HCT116 (cell line): ENCODE data around the gene OTOP2. TPM values are rescaled to one million over a fixed set of nuclear protein-coding genes. Genes with fewer than 3 reads are reported as not detected.

Experiments used
- ATAC-seq: fragments of 200-7000 bp; cut with Tn5 transposase; 2 replicates; pipeline ENCODE4 v1.9.1; 2020; ENCODE audit warnings: mild to moderate bottlenecking, moderate library complexity
- BruUV-seq: library from RNA; stranded (reverse); fragments of 400-500 nt; replicated peaks from 2 replicates; lab custom pipeline; 2021; lab: Mats Ljungman, UMichigan
- CTCF ChIA-PET: fragments of 300-600 bp; sonication (Branson Sonifier 250); formaldehyde crosslinking; loops from one replicate; lab custom pipeline; 2021; ENCODE audit warnings: antibody characterized with exemption; lab: Charles Lee
- POLR2A ChIA-PET: fragments of 300-600, 350-600 bp; sonication (Branson Sonifier 250); formaldehyde crosslinking; loops from one replicate; lab custom pipeline; 2021; ENCODE audit warnings: antibody characterized with exemption; lab: Charles Lee
- RAD21 ChIA-PET, 2 experiments: fragments of 300-600 bp; sonication (Branson Sonifier 250); formaldehyde crosslinking; loops; one replicate each; lab custom pipeline; 2023; ENCODE audit warnings: low total read pairs in 2 of 2; ENCODE audit not compliant: uncharacterized antibody in 2 of 2, unreplicated experiment in 2 of 2, low non-redundant PET in 1 of 2; lab: Charles Lee
- DNase-seq: peaks from one replicate; pipeline ENCODE4 v3.0.0-alpha.2; 2010; ENCODE audit warnings: low read depth, low spot score
- H2AFZ ChIP-seq: fragments of 200-600 bp; shearing (Covaris generic), sonication (generic); 2 replicates; pipeline ENCODE4 v1.6.1; 2017; ENCODE audit warnings: low read depth, mixed run types, mixed read lengths, antibody characterized with exemption, low read length; ENCODE audit not compliant: poor library complexity, severe bottlenecking
- H3K27ac ChIP-seq: 2 replicates; pipeline ENCODE4 v1.5.1; 2012; ENCODE audit warnings: low read depth, low read length
- H3K27me3 ChIP-seq: fragments of 200-600 bp; sonication (generic); 2 replicates; pipeline ENCODE4 v1.6.1; 2016; ENCODE audit warnings: mixed run types, low read length, mixed read lengths; ENCODE audit not compliant: insufficient read depth
- H3K36me3 ChIP-seq, 2 experiments: fragments of 200-500 bp in 1 of 2; fragments of 200-600 bp in 1 of 2; sonication (Bioruptor generic) in 1 of 2; sonication (generic) in 1 of 2; 2 replicates each; pipeline versions ENCODE4 v1.5.1 to v1.6.1; 2014 to 2016; ENCODE audit warnings: low read length in 2 of 2, inconsistent platforms in 1 of 2, mixed read lengths in 1 of 2, mixed run types in 1 of 2; ENCODE audit not compliant: insufficient read depth in 2 of 2, control insufficient read depth in 1 of 2
- H3K4me1 ChIP-seq, 2 experiments: fragments of 200-600 bp in 1 of 2; sonication (generic) in 1 of 2; 2 replicates each; pipeline versions ENCODE4 v1.5.1 to v1.6.1; 2012 to 2017; ENCODE audit warnings: low read length in 2 of 2, inconsistent platforms in 1 of 2, mild to moderate bottlenecking in 1 of 2, mixed read lengths in 1 of 2, mixed run types in 1 of 2, moderate library complexity in 1 of 2; ENCODE audit not compliant: insufficient read depth in 2 of 2, control insufficient read depth in 1 of 2
- H3K4me2 ChIP-seq: fragments of 200-600 bp; sonication (generic); 2 replicates; pipeline ENCODE4 v1.6.1; 2017; ENCODE audit warnings: mixed run types, low read length, mixed read lengths
- H3K4me3 ChIP-seq, 2 experiments: fragments of 200-600 bp in 1 of 2; sonication (generic) in 1 of 2; replicated peaks in 1 of 2; 2 replicates each; pipeline ENCODE4 v1.5.1; 2011 to 2016; ENCODE audit warnings: low read length in 2 of 2, control low read depth in 1 of 2, low read depth in 1 of 2, mild to moderate bottlenecking in 1 of 2, mixed read lengths in 1 of 2, mixed run types in 1 of 2
- H3K79me2 ChIP-seq: fragments of 200-600 bp; sonication (generic); 2 replicates; pipeline ENCODE4 v1.6.1; 2017; ENCODE audit warnings: mild to moderate bottlenecking, mixed run types, low read length, moderate library complexity, mixed read lengths; ENCODE audit not compliant: insufficient read depth
- H3K9ac ChIP-seq: fragments of 200-600 bp; sonication (generic); 2 replicates; pipeline ENCODE4 v1.6.1; 2016; ENCODE audit warnings: low read length, mixed read lengths
- H3K9me2 ChIP-seq: fragments of 200-600 bp; sonication (generic), shearing (Covaris generic); 2 replicates; pipeline ENCODE4 v1.6.1; 2017; ENCODE audit warnings: mixed run types, mild to moderate bottlenecking, moderate library complexity; ENCODE audit not compliant: insufficient read depth
- H3K9me3 ChIP-seq, 2 experiments: fragments of 200-500 bp in 1 of 2; fragments of 200-600 bp in 1 of 2; sonication (Bioruptor generic) in 1 of 2; sonication (generic) in 1 of 2; 2 replicates each; pipeline ENCODE4 v1.6.1; 2014 to 2017; ENCODE audit warnings: low read length in 2 of 2, mixed read lengths in 2 of 2, inconsistent platforms in 1 of 2, low read depth in 1 of 2, mild to moderate bottlenecking in 1 of 2, mixed run types in 1 of 2, moderate library complexity in 1 of 2; ENCODE audit not compliant: control insufficient read depth in 1 of 2, insufficient read depth in 1 of 2
- H4K20me1 ChIP-seq: fragments of 200-600 bp; sonication (generic), shearing (Covaris generic); 2 replicates; pipeline ENCODE4 v1.6.1; 2017; ENCODE audit warnings: mixed run types, mild to moderate bottlenecking, moderate library complexity; ENCODE audit not compliant: insufficient read depth
- ATF3 ChIP-seq: IDR thresholded peaks from 2 replicates; pipeline ENCODE4 v1.6.1; 2012
- CBX3 ChIP-seq: IDR thresholded peaks from 2 replicates; pipeline ENCODE4 v1.6.1; 2012; ENCODE audit warnings: low read depth
- CTCF ChIP-seq, 3 experiments: fragments of 200-600 bp in 1 of 3; sonication (generic) in 1 of 3; IDR thresholded peaks in 2 of 3; conservative IDR thresholded peaks in 1 of 3; 2 replicates each; pipeline ENCODE4 v1.5.1; 2012 to 2017; ENCODE audit warnings: low read depth in 2 of 3, low read length in 2 of 3, antibody characterized with exemption in 1 of 3, borderline replicate concordance in 1 of 3, control low read depth in 1 of 3, mild to moderate bottlenecking in 1 of 3, mixed read lengths in 1 of 3, mixed run types in 1 of 3, moderate library complexity in 1 of 3; ENCODE audit not compliant: insufficient read depth in 1 of 3
- EZH2phosphoT487 ChIP-seq: fragments of 200-600 bp; IDR thresholded peaks from 2 replicates; pipeline ENCODE4 v1.6.1; 2018; ENCODE audit warnings: antibody characterized with exemption, borderline replicate concordance
- FOSL1 ChIP-seq: IDR thresholded peaks from 2 replicates; pipeline ENCODE4 v1.6.1; 2012; ENCODE audit warnings: low read depth
- JUND ChIP-seq: IDR thresholded peaks from 2 replicates; pipeline ENCODE4 v1.6.1; 2012
- POLR2A ChIP-seq: IDR thresholded peaks from 2 replicates; pipeline ENCODE4 v1.7.0; 2011; ENCODE audit warnings: borderline replicate concordance; ENCODE audit not compliant: insufficient read depth, insufficient read length; ENCODE audit errors: extremely low read depth
- POLR2AphosphoS5 ChIP-seq: IDR thresholded peaks from 2 replicates; pipeline ENCODE4 v1.6.1; 2011; ENCODE audit warnings: mild to moderate bottlenecking, low read depth, low read length, moderate library complexity
- RAD21 ChIP-seq: IDR thresholded peaks from 2 replicates; pipeline ENCODE4 v1.6.1; 2012; ENCODE audit warnings: low read depth, mild to moderate bottlenecking
- SIN3A ChIP-seq: IDR thresholded peaks from 2 replicates; pipeline ENCODE4 v1.6.1; 2012; ENCODE audit warnings: low read depth
- SP1 ChIP-seq: IDR thresholded peaks from 2 replicates; pipeline ENCODE4 v1.6.1; 2012; ENCODE audit warnings: low read depth
- ZFX ChIP-seq: fragments of 450-650 bp; IDR thresholded peaks from 2 replicates; pipeline ENCODE4 v1.6.1; 2017
- ZNF274 ChIP-seq: fragments of 200-500 bp; sonication (Bioruptor generic); IDR thresholded peaks from 2 replicates; pipeline ENCODE4 v1.6.1; 2014; ENCODE audit warnings: mild to moderate bottlenecking, low read depth, low read length, inconsistent platforms
- intact Hi-C: fragments of 100-400 bp; cut with micrococcal nuclease; formaldehyde crosslinking; loops from 2 replicates; pipeline ENCODE4 v1.10.0; 2022
- total RNA-seq: library from RNA; stranded (reverse); gene quantifications from one replicate; pipeline ENCODE4 v1.2.1, GENCODE V29; 2021; ENCODE audit not compliant: unreplicated experiment

OTOP2 gene
- total RNA-seq, 1 experiment from 2014 or later: not detected

GRCh38 chr17:74951680-74952421, 27.8 kb downstream of the OTOP2 start:
- Histone ChIP-seq H3K4me3 (no peak overlapping the region), H4K20me1 (no peaks in the 10 kb centered on the region), H3K36me3 (no peaks in the 10 kb centered on the region), H2AFZ (no peak overlapping the region), H3K27me3 (no peaks in the 10 kb centered on the region), H3K9me2 (no peaks in the 10 kb centered on the region), H3K9ac (no peak overlapping the region), H3K9me3 (no peaks in the 10 kb centered on the region), H3K27ac (no peak overlapping the region), H3K4me2 (no peak overlapping the region), H3K79me2 (no peaks in the 10 kb centered on the region), H3K4me1 (peaks cover 2 to 16% of the 10 kb centered on the region in 2 experiments; a peak in 3 of 4 replicates)
- RAD21 ChIA-PET: no interaction called here
- CTCF ChIA-PET: interaction anchor here (1.5 kb wide), 1 partner anchor 9 kb away, joined by 8 read pairs; no protein-coding TSS in a partner anchor
- no peak for DNase-seq
- ATAC-seq: no peak
- intact Hi-C loops: no loop called here
- TF ChIP-seq ZFX (no peak), FOSL1 (no peak), POLR2AphosphoS5 (no peak), ZNF274 (no peak), JUND (no peak)
- POLR2A ChIA-PET: interaction anchor here (0.5 to 1.1 kb wide), 3 partner anchors 78 to 225 kb away, joined by 3 to 4 read pairs (median 4); partner anchors contain the start of gene FDXR
- BruUV-seq: no TSS peak

- DNase-seq (no peak), ATAC-seq (no peak)
- ChIA-PET CTCF (interaction anchor here (1.5 kb wide), 1 partner anchor 9 kb away, joined by 8 read pairs; no protein-coding TSS in a partner anchor), POLR2A (interaction anchor here (0.5 to 1.1 kb wide), 2 partner anchors 78 to 225 kb away, joined by 3 to 4 read pairs; no protein-coding TSS in a partner anchor), RAD21 (no interaction called here)
- no peak overlapping the region for H3K4me2 ChIP-seq
- no peaks in the 10 kb centered on the region for H4K20me1 ChIP-seq
- peaks cover 2 to 16% of the 10 kb centered on the region in 2 experiments; a peak in 3 of 4 replicates for H3K4me1 ChIP-seq
- H2AFZ ChIP-seq: no peak overlapping the region
- no peak overlapping the region for H3K4me3 ChIP-seq
- no peaks in the 10 kb centered on the region for H3K79me2 ChIP-seq
- no peak overlapping the region for H3K9ac ChIP-seq
- BruUV-seq: no TSS peak
- intact Hi-C loops: no loop called here
- H3K9me2 ChIP-seq: no peaks in the 10 kb centered on the region
- no peaks in the 10 kb centered on the region for H3K36me3 ChIP-seq
- H3K27me3 ChIP-seq: no peaks in the 10 kb centered on the region
- no peak overlapping the region for H3K27ac ChIP-seq
- H3K9me3 ChIP-seq: no peaks in the 10 kb centered on the region
- TF ChIP-seq ATF3 (no peak), SP1 (no peak), ZNF274 (no peak), EZH2phosphoT487 (no peak), CBX3 (no peak), JUND (no peak), POLR2A (no peak), CTCF (IDR thresholded peaks at IDR 0.05 in 2 of 3, conservative IDR thresholded peaks at IDR 0.05 in 1 of 3; ENCODE audit: borderline replicate concordance in 1 of 3, insufficient read depth in 1 of 3, low read depth in 2 of 3, low read length in 2 of 3) (no peak), SIN3A (no peak), FOSL1 (no peak), RAD21 (no peak)
Observed at GRCh38 chr17:74952431-74953133, 28.5 kb downstream of the OTOP2 start.
